Prostate gland (tissue), 2 donors: ENCODE results near the gene GTF2H4. TPM values are rescaled to one million over a fixed set of nuclear protein-coding genes. Genes with fewer than 3 reads are reported as not detected.

Experiments
- DNase-seq: peaks from one replicate; pipeline ENCODE4 v3.0.0-alpha.2; 2019; ENCODE audit warnings: low spot score
- H3K27ac ChIP-seq, 2 donors: fragments of 200-600 bp; sonication (generic); 2 replicates each; pipeline ENCODE4 v1.5.1; 2017 to 2019
- H3K27me3 ChIP-seq: fragments of 200-600 bp; sonication (generic); replicated peaks from 2 replicates; pipeline ENCODE4 v1.5.1; 2019; ENCODE audit not compliant: insufficient read depth
- H3K36me3 ChIP-seq, 2 donors: fragments of 200-600 bp; sonication (generic); 1 replicate in 1 of 2; 2 replicates in 1 of 2; pipeline versions ENCODE4 v1.5.1 to v1.8.1; 2017 to 2019
- H3K4me1 ChIP-seq: fragments of 200-600 bp; sonication (generic); replicated peaks from 2 replicates; pipeline ENCODE4 v1.5.1; 2019
- H3K4me3 ChIP-seq, 2 donors: fragments of 200-600 bp; sonication (generic); 2 replicates each; pipeline ENCODE4 v1.5.1; 2017 to 2019
- H3K9me3 ChIP-seq: fragments of 200-600 bp; sonication (generic); 2 replicates; pipeline ENCODE4 v1.5.1; 2017
- CTCF ChIP-seq, 4 experiments: fragments of 200-600 bp in 2 of 4; fragments of 450-650 bp in 2 of 4; sonication (generic) in 2 of 4; IDR thresholded peaks; 1 replicate in 3 of 4; 2 replicates in 1 of 4; pipeline ENCODE4 v1.5.1; 2016 to 2019; ENCODE audit warnings: antibody characterized with exemption in 4 of 4, mild to moderate bottlenecking in 2 of 4, moderate library complexity in 2 of 4
- POLR2A ChIP-seq: fragments of 450-650 bp; IDR thresholded peaks from one replicate; pipeline ENCODE4 v1.6.1; 2016; ENCODE audit warnings: antibody characterized with exemption, mild to moderate bottlenecking
- POLR2AphosphoS5 ChIP-seq: sonication (generic); formaldehyde crosslinking; IDR thresholded peaks from one replicate; pipeline ENCODE4 v1.6.1; 2017; ENCODE audit warnings: antibody characterized with exemption
- WGBS: methylation state at CpG from one replicate; pipeline ENCODE4 v1.1.5; 2018; 5-methylcytosine and 5-hydroxymethylcytosine counted together
- intact Hi-C: fragments of 100-400 bp; cut with DNase I; formaldehyde crosslinking; loops from one replicate; pipeline ENCODE4 v1.14.2; 2022
- total RNA-seq, 2 donors: library from RNA; depleted of rRNA; stranded (reverse); fragments of >200 nt; gene quantifications; one replicate each; pipeline ENCODE4 v1.1.0, GENCODE V29; 2016

Gene GTF2H4
- total RNA-seq, 2 donors from 2014 or later = 19.0 to 26.2 TPM

- H3K27me3 ChIP-seq = peaks cover 7% of the 10 kb centered on the region
These were observed 29.3 kb downstream of the GTF2H4 start for GRCh38 chr6:30937265-30937664.

GRCh38 chr6:30938730-30939129, 30.7 kb downstream of the GTF2H4 start:
- Histone ChIP-seq H3K27ac (no peak overlapping the region), H3K9me3 (no peaks in the 10 kb centered on the region), H3K4me3 (no peak overlapping the region), H3K4me1 (no peaks in the 10 kb centered on the region), H3K27me3 (peaks cover 7% of the 10 kb centered on the region), H3K36me3 (no peaks in the 10 kb centered on the region)
- no peak for DNase-seq
- WGBS = 49% methylated on average over 4 of the region's 4 CpGs
- TF ChIP-seq CTCF (IDR thresholded peaks at IDR 0.05) = no peak
- TF ChIP-seq POLR2AphosphoS5 = no peak
- TF ChIP-seq POLR2A = no peak
- intact Hi-C loops = no loop called here

More at GRCh38 chr6:30937265-30937664, 29.3 kb downstream of the GTF2H4 start:
- Histone ChIP-seq H3K4me1 (no peaks in the 10 kb centered on the region), H3K4me3 (no peak overlapping the region), H3K9me3 (no peaks in the 10 kb centered on the region), H3K36me3 (no peaks in the 10 kb centered on the region), H3K27ac (no peak overlapping the region)
- 78% methylated on average over 6 of the region's 6 CpGs for WGBS
- intact Hi-C loops = no loop called here
- no peak for DNase-seq
- TF ChIP-seq POLR2A = no peak
- TF ChIP-seq CTCF (IDR thresholded peaks at IDR 0.05) = no peak
- no peak for TF ChIP-seq POLR2AphosphoS5

- WGBS = 44% methylated on average over 3 of the region's 3 CpGs
- Histone ChIP-seq H3K27me3 (peaks cover 7% of the 10 kb centered on the region), H3K4me3 (no peak overlapping the region), H3K27ac (no peak overlapping the region), H3K36me3 (no peaks in the 10 kb centered on the region), H3K4me1 (no peaks in the 10 kb centered on the region), H3K9me3 (no peaks in the 10 kb centered on the region)
- intact Hi-C loops = no loop called here
- TF ChIP-seq POLR2AphosphoS5 = no peak
- TF ChIP-seq CTCF (IDR thresholded peaks at IDR 0.05) = no peak
- no peak for TF ChIP-seq POLR2A
- no peak for DNase-seq
These were observed 31.5 kb downstream of the GTF2H4 start for GRCh38 chr6:30939473-30939872.

- Histone ChIP-seq H3K27ac (no peak within 1 kb of the TSS), H3K27me3 (peaks cover 7% of the 10 kb centered on the region), H3K4me1 (no peaks in the 10 kb centered on the region), H3K9me3 (no peaks in the 10 kb centered on the region), H3K36me3 (no peaks in the 10 kb centered on the region), H3K4me3 (no peak within 1 kb of the TSS)
- intact Hi-C loops = no loop called here
- no peak for TF ChIP-seq POLR2AphosphoS5
- TF ChIP-seq CTCF (IDR thresholded peaks at IDR 0.05) = no peak
- no peak for TF ChIP-seq POLR2A
- no peak for DNase-seq
- 77% methylated on average over 16 of the region's 16 CpGs for WGBS
These were observed 32.5 kb downstream of the GTF2H4 start, which contains the start of gene MUCL3 for GRCh38 chr6:30940361-30940986. Gene MUCL3, plus strand, starts transcription at chr6:30940973. Its CDS starts 27 bp downstream, at chr6:30941000.
